GM12875 (cell line): ENCODE data around the gene EPN3.
A peak's percentile ranks its signal among the peaks of the same experiment; 100 is the strongest.

ENCODE experiments used
- H3K4me3 ChIP-seq: one replicate; pipeline ENCODE4 v1.5.1; 2011; ENCODE audit warnings: low read depth, low read length, control low read depth
- TF ChIP-seq, protein P1 (sequence below): IDR thresholded peaks from 2 replicates; pipeline ENCODE4 v1.5.1; 2011; ENCODE audit warnings: low read depth, mild to moderate bottlenecking, control low read depth, inconsistent platforms, low read length, moderate library complexity, borderline replicate concordance; ENCODE audit not compliant: insufficient read depth

The EPN3 gene

GRCh38 chr17:50550661-50551432 lies 18.3 kb downstream of the EPN3 start:
- H3K4me3 ChIP-seq, result no peak overlapping the region
- TF ChIP-seq, protein P1, sequence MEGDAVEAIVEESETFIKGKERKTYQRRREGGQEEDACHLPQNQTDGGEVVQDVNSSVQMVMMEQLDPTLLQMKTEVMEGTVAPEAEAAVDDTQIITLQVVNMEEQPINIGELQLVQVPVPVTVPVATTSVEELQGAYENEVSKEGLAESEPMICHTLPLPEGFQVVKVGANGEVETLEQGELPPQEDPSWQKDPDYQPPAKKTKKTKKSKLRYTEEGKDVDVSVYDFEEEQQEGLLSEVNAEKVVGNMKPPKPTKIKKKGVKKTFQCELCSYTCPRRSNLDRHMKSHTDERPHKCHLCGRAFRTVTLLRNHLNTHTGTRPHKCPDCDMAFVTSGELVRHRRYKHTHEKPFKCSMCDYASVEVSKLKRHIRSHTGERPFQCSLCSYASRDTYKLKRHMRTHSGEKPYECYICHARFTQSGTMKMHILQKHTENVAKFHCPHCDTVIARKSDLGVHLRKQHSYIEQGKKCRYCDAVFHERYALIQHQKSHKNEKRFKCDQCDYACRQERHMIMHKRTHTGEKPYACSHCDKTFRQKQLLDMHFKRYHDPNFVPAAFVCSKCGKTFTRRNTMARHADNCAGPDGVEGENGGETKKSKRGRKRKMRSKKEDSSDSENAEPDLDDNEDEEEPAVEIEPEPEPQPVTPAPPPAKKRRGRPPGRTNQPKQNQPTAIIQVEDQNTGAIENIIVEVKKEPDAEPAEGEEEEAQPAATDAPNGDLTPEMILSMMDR, result peak; percentile 77

GRCh38 chr17:50551433-50551815 lies 18.9 kb downstream of the EPN3 start:
- TF ChIP-seq, protein P1, result no peak
- H3K4me3 ChIP-seq, result no peak overlapping the region

DNA sequence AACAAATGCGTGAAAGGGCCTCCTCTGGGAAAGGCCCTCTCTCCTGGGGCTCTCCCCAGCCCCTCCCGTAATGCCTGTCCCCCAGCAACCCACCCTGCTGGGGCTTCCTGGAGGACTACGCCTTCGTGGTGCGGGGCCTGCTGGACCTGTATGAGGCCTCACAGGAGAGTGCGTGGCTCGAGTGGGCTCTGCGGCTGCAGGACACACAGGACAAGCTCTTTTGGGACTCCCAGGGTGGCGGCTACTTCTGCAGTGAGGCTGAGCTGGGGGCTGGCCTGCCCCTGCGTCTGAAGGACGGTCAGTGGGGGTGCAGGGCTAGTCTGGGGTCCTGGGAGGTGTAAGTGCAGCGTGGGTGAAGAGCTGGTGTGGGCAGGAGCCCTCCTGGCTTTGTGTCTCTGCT lies 19.3 kb downstream of the EPN3 start:
- TF ChIP-seq, protein P1, result no peak
- H3K4me3 ChIP-seq, result no peak overlapping the region

- TF ChIP-seq, protein P1, result no peak
These were observed 21.7 kb downstream of the EPN3 start for GRCh38 chr17:50554201-50554600.

GRCh38 chr17:50556803-50557202 lies 24.3 kb downstream of the EPN3 start:
- TF ChIP-seq, protein P1, result no peak
- no peak overlapping the region for H3K4me3 ChIP-seq

More at GRCh38 chr17:50554201-50554600, 21.7 kb downstream of the EPN3 start:
- H3K4me3 ChIP-seq, result no peak overlapping the region

DNA sequence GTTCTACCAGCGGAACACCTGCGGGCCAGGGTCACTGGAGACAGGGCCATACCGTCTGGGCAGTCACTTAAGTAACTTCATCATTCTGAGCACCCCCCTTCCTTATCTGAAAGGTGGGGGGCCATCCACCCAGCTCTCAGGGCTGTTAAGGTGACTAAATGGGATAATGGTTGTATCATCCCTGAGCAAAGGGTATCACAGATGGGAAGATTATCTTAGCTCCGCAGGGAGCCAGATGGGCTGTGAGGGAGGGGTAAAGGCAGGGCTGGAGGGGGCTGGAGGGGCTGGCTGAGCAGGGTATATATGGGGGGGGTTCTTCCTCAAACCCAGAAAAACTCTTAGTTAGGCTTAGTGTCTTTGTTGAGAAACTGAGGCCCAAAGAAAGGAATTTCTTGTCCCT lies 25.1 kb downstream of the EPN3 start:
- TF ChIP-seq, protein P1, result no peak

GRCh38 chr17:50558091-50558490 lies 25.6 kb downstream of the EPN3 start:
- TF ChIP-seq, protein P1, result no peak
- no peak overlapping the region for H3K4me3 ChIP-seq

More for the DNA sequence above, 25.1 kb downstream of the EPN3 start:
- H3K4me3 ChIP-seq, result no peak overlapping the region
